ENCODE results near the gene SELENOT. TPM values are rescaled to one million over a fixed set of nuclear protein-coding genes. Genes with fewer than 3 reads are reported as not detected.
"Not testable (repeated sequence)": the region's sequence is repeated elsewhere in the genome, so short reads cannot be mapped to it uniquely, and the experiment has no call there.

SELENOT gene
- total and polyA plus RNA-seq, 4 experiments from 2014 or later, result 71.8 to 408 (median 191) TPM

- no peaks in the 10 kb centered on the region for H3K27me3 ChIP-seq (ENCODE audit: insufficient read depth, low read length)
- Mint-ChIP-seq H3K9me3 (peaks cover 0 to 5% (median 0%) of the 10 kb centered on the region in 8 donors), H3K4me3 (peak overlapping the region in 5 of 8 donors; percentile 10 to 74 (median 41)), H3K27ac (peak overlapping the region in 6 of 7 donors; percentile 10 to 81 (median 52)), H3K36me3 (peaks cover 29 to 44% of the 10 kb centered on the region in 2 donors), H3K27me3 (no peaks in the 10 kb centered on the region), H3K4me1 (peaks cover 44 to 77% (median 63%) of the 10 kb centered on the region in 4 donors)
- CTCF ChIA-PET (ENCODE audit: partially characterized antibody), result interaction anchor here (1.6 kb wide), 1 partner anchor 11 kb away, joined by 7 read pairs; the partner anchor contains the start of gene SELENOT
- H3K27ac ChIP-seq (ENCODE audit: low read depth, low read length), result no peak overlapping the region
- H3K36me3 ChIP-seq (ENCODE audit: insufficient read depth, low read length), result peaks cover 14% of the 10 kb centered on the region
- POLR2A ChIA-PET (ENCODE audit: partially characterized antibody), result interaction anchor here (0.6 to 1.1 kb wide), 3 partner anchors 10 to 1572 kb away, joined by 3 to 5 read pairs (median 3); no protein-coding TSS in a partner anchor
- no peak for DNase-seq
- H3K4me1 ChIP-seq (ENCODE audit: insufficient read depth, low read length), result peaks cover 71% of the 10 kb centered on the region
- no peak overlapping the region for H3K4me3 ChIP-seq (ENCODE audit: low read length in 2 of 2)
- intact Hi-C loops (cut with micrococcal nuclease), result no loop called here
- H3K9me3 ChIP-seq (ENCODE audit: control insufficient read depth in 1 of 2, low read length in 2 of 2), result no peaks in the 10 kb centered on the region
Observed at GRCh38 chr3:150613709-150614480, 10.8 kb downstream of the SELENOT start.

DNA sequence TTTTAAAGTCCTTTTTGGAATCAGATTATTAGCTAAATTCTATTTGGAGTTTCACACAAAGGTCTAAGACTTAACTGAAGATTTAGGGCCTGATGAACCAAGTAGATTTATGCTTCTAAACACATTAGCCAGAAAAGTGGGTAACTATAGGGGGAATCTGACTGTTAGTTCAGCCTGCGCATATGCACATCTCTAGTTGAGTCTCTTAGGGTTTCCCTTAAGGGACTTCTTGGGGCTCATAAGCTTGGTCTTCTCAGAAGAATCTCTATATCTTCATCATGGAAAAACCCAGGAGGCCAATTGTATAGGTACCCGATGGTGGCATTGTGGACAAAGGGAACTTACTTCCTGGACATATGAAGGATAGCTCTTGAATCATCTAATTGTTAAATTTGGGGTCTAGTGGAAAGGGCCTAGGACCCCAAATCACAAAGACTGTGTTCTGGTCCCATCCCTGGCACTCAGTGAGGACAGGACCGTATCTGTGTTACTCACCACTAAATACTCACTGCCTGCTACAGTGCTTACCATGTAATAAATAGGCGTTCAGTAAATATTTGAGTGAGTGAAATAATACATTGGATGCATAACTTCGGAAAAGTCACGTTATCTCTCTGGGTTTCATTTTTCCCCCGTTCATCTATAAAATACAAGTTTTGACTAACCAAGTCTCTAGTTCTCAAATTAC, 17.0 kb downstream of the SELENOT start:
- no peak overlapping the region for H3K27ac ChIP-seq (ENCODE audit: low read depth, low read length)
- H3K9me3 ChIP-seq (ENCODE audit: control insufficient read depth in 1 of 2, low read length in 2 of 2), result no peaks in the 10 kb centered on the region
- no peak for DNase-seq
- Mint-ChIP-seq H3K4me1 (peaks cover 36 to 67% (median 47%) of the 10 kb centered on the region in 4 donors), H3K4me3 (peak overlapping the region in 1 of 8 donors; percentile 48), H3K27me3 (no peaks in the 10 kb centered on the region), H3K9me3 (no peaks in the 10 kb centered on the region), H3K36me3 (peaks cover 15 to 45% of the 10 kb centered on the region in 2 donors), H3K27ac (peak overlapping the region in 4 of 7 donors; percentile 8 to 85 (median 44))
- POLR2A ChIA-PET (ENCODE audit: partially characterized antibody), result interaction anchor here (0.9 kb wide), 2 partner anchors 17 to 74 kb away, joined by 4 read pairs; partner anchors contain the start of genes SELENOT and SERP1
- CTCF ChIA-PET (ENCODE audit: partially characterized antibody), result no interaction called here
- H3K4me1 ChIP-seq (ENCODE audit: insufficient read depth, low read length), result peaks cover 57% of the 10 kb centered on the region
- no peaks in the 10 kb centered on the region for H3K27me3 ChIP-seq (ENCODE audit: insufficient read depth, low read length)
- H3K4me3 ChIP-seq (ENCODE audit: low read length in 2 of 2), result no peak overlapping the region
- intact Hi-C loops (cut with micrococcal nuclease), result no loop called here
- peaks cover 8% of the 10 kb centered on the region for H3K36me3 ChIP-seq (ENCODE audit: insufficient read depth, low read length)

GRCh38 chr3:150622955-150623354, 19.8 kb downstream of the SELENOT start:
- H3K27me3 ChIP-seq (ENCODE audit: insufficient read depth, low read length); H3K9me3 Mint-ChIP-seq; H3K4me3 Mint-ChIP-seq; intact Hi-C loops (cut with micrococcal nuclease); H3K27me3 Mint-ChIP-seq; H3K27ac ChIP-seq (ENCODE audit: low read depth, low read length); POLR2A ChIA-PET (ENCODE audit: partially characterized antibody); H3K9me3 ChIP-seq (ENCODE audit: control insufficient read depth in 1 of 2, low read length in 2 of 2); H3K4me3 ChIP-seq (ENCODE audit: low read length in 2 of 2); DNase-seq: not testable (repeated sequence)
- Mint-ChIP-seq H3K27ac (peak overlapping the region in 2 of 7 donors; percentile 57 to 72), H3K36me3 (peaks cover 34 to 60% of the 10 kb centered on the region in 2 donors), H3K4me1 (peaks cover 33 to 61% (median 42%) of the 10 kb centered on the region in 4 donors)
- Histone ChIP-seq H3K4me1 (ENCODE audit: insufficient read depth, low read length) (peaks cover 42% of the 10 kb centered on the region), H3K36me3 (ENCODE audit: insufficient read depth, low read length) (peaks cover 14% of the 10 kb centered on the region)
- CTCF ChIA-PET (ENCODE audit: partially characterized antibody), result interaction anchor here (1.2 kb wide), 1 partner anchor 100 kb away, joined by 4 read pairs; no protein-coding TSS in a partner anchor

DNA sequence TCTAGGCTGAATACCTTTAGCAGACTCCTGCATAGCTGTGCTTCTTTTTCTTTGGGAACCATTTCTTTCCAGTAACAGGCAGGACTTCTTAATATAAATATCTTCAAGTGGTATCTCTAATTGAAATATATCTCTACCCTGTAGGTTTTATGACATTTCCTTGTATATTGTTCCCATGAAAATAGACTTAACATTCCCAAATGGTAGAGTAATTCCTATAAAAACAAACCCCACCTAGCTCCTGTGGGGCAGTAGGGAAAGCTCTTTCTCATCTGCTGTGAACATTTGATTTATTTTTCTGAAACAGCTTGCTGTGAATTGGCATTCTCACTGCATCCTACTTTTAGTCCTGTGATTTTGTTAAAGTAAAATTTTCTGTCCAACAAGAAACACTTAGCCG, 20.8 kb downstream of the SELENOT start:
- H3K9me3 Mint-ChIP-seq, result no peaks in the 10 kb centered on the region
- Histone ChIP-seq H3K36me3 (ENCODE audit: insufficient read depth, low read length) (peaks cover 6% of the 10 kb centered on the region), H3K27ac (ENCODE audit: low read depth, low read length) (no peak overlapping the region), H3K4me3 (ENCODE audit: low read length in 2 of 2) (no peak overlapping the region), H3K27me3 (ENCODE audit: insufficient read depth, low read length) (no peaks in the 10 kb centered on the region), H3K9me3 (ENCODE audit: control insufficient read depth in 1 of 2, low read length in 2 of 2) (no peaks in the 10 kb centered on the region), H3K4me1 (ENCODE audit: insufficient read depth, low read length) (peaks cover 33% of the 10 kb centered on the region)
- H3K4me3 Mint-ChIP-seq, result no peak overlapping the region
- H3K36me3 Mint-ChIP-seq, result peaks cover 25 to 58% of the 10 kb centered on the region in 2 donors
- ChIA-PET CTCF (ENCODE audit: partially characterized antibody) (no interaction called here), POLR2A (ENCODE audit: partially characterized antibody) (no interaction called here)
- no peak for DNase-seq
- intact Hi-C loops (cut with micrococcal nuclease), result no loop called here
- H3K27ac Mint-ChIP-seq, result peak overlapping the region in 4 of 7 donors; percentile 17 to 67 (median 38)
- H3K27me3 Mint-ChIP-seq, result no peaks in the 10 kb centered on the region
- peaks cover 27 to 51% (median 34%) of the 10 kb centered on the region in 4 donors for H3K4me1 Mint-ChIP-seq

DNA sequence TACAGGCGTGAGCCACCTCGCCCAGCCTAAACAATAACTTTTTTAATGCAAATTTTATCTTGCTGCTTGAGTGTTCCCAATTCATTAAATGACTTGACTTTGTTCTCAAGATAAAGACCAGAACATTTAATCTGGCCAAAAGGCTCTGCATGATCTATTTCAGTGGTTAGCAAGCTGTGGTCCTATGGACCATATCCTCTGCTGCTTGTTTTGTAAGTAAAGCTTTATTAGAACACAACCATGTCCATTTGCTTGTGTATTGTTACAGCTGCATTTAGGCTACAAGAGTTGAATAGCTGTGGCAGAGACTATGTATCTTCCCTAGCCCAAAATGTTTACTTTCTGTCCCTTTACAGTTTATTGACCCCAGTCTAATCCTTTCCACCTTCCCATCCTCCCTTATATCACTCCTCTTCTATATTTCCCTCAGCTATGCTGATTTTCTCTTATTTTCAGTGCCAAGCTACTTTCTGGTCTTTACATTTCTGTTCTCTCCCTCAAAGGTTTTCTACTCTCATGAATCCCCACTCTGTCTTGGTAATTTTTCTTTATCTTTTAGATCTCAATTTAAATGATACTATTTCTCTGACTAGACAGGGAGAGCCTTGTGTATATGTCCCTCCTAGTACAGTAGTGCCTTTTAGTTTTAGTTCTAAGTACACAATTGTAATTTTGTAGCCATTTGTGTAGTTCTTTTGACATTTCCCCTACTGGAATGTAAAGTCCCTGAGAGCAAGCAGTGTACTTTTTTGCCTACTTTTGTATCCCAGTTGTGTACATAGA, 23.2 kb downstream of the SELENOT start:
- H3K4me1 Mint-ChIP-seq, result peaks cover 12 to 30% (median 15%) of the 10 kb centered on the region in 4 donors
- H3K36me3 ChIP-seq (ENCODE audit: insufficient read depth, low read length), result peaks cover 14% of the 10 kb centered on the region
- H3K27ac ChIP-seq (ENCODE audit: low read depth, low read length), result no peak overlapping the region
- H3K27me3 ChIP-seq (ENCODE audit: insufficient read depth, low read length), result no peaks in the 10 kb centered on the region
- H3K4me1 ChIP-seq (ENCODE audit: insufficient read depth, low read length), result peaks cover 12% of the 10 kb centered on the region
- H3K27me3 Mint-ChIP-seq, result no peaks in the 10 kb centered on the region
- ChIA-PET POLR2A (ENCODE audit: partially characterized antibody) (interaction anchor here (1.0 to 1.2 kb wide), 2 partner anchors 9 to 23 kb away, joined by 3 read pairs; partner anchors contain the start of gene SELENOT), CTCF (ENCODE audit: partially characterized antibody) (no interaction called here)
- no peaks in the 10 kb centered on the region for H3K9me3 ChIP-seq (ENCODE audit: control insufficient read depth in 1 of 2, low read length in 2 of 2)
- intact Hi-C loops (cut with micrococcal nuclease), result no loop called here
- no peak overlapping the region for H3K4me3 ChIP-seq (ENCODE audit: low read length in 2 of 2)
- DNase-seq, result no peak
- peak overlapping the region in 3 of 7 donors; percentile 8 to 82 (median 43) for H3K27ac Mint-ChIP-seq
- no peaks in the 10 kb centered on the region for H3K9me3 Mint-ChIP-seq
- peaks cover 30 to 54% of the 10 kb centered on the region in 2 donors for H3K36me3 Mint-ChIP-seq
- no peak overlapping the region for H3K4me3 Mint-ChIP-seq

GRCh38 chr3:150627557-150627956, 24.4 kb downstream of the SELENOT start:
- peak overlapping the region in 1 of 7 donors; percentile 17 for H3K27ac Mint-ChIP-seq
- no peaks in the 10 kb centered on the region for H3K27me3 Mint-ChIP-seq
- no peak overlapping the region for H3K27ac ChIP-seq (ENCODE audit: low read depth, low read length)
- H3K9me3 Mint-ChIP-seq, result no peaks in the 10 kb centered on the region
- no peak overlapping the region for H3K4me3 Mint-ChIP-seq
- H3K36me3 Mint-ChIP-seq, result peaks cover 30 to 57% of the 10 kb centered on the region in 2 donors
- H3K4me1 Mint-ChIP-seq, result peaks cover 6 to 21% (median 9%) of the 10 kb centered on the region in 4 donors
- H3K36me3 ChIP-seq (ENCODE audit: insufficient read depth, low read length), result peaks cover 14% of the 10 kb centered on the region
- no peak overlapping the region for H3K4me3 ChIP-seq (ENCODE audit: low read length in 2 of 2)
- intact Hi-C loops (cut with micrococcal nuclease), result no loop called here
- H3K27me3 ChIP-seq (ENCODE audit: insufficient read depth, low read length), result no peaks in the 10 kb centered on the region
- H3K9me3 ChIP-seq (ENCODE audit: control insufficient read depth in 1 of 2, low read length in 2 of 2), result no peaks in the 10 kb centered on the region
- no peak for DNase-seq
- ChIA-PET POLR2A (ENCODE audit: partially characterized antibody) (no interaction called here), CTCF (ENCODE audit: partially characterized antibody) (no interaction called here)
- H3K4me1 ChIP-seq (ENCODE audit: insufficient read depth, low read length), result no peaks in the 10 kb centered on the region

Data from CD4-positive, alpha-beta memory T cell (primary cell).